Upper lobe of right lung (tissue), 1 donor: ENCODE measurements around the gene TRMT2A. TPM values are rescaled to one million over a fixed set of nuclear protein-coding genes. Genes with fewer than 3 reads are reported as not detected.

Source experiments
- ATAC-seq: fragments of 200-7000 bp; cut with Tn5 transposase; one replicate; pipeline ENCODE4 v1.9.1; 2020; ENCODE audit warnings: mild to moderate bottlenecking, moderate library complexity
- DNase-seq: peaks from one replicate; pipeline ENCODE4 v3.0.0-alpha.2; 2020
- H3K27ac ChIP-seq: fragments of 200-600 bp; one replicate; pipeline ENCODE4 v1.8.0; 2022
- H3K27me3 ChIP-seq: fragments of 200-600 bp; one replicate; pipeline ENCODE4 v1.8.0; 2022; ENCODE audit warnings: mild to moderate bottlenecking
- H3K36me3 ChIP-seq: fragments of 200-600 bp; one replicate; pipeline ENCODE4 v1.8.0; 2022
- H3K4me1 ChIP-seq: fragments of 200-600 bp; one replicate; pipeline ENCODE4 v1.8.0; 2022
- H3K4me3 ChIP-seq: fragments of 200-600 bp; one replicate; pipeline ENCODE4 v1.8.0; 2022; ENCODE audit warnings: mild to moderate bottlenecking
- H3K9me3 ChIP-seq: fragments of 200-600 bp; one replicate; pipeline ENCODE4 v1.8.0; 2022
- intact Hi-C: fragments of 100-400 bp; cut with DNase I; formaldehyde crosslinking; loops from one replicate; pipeline ENCODE4 v1.11.0; 2022
- total RNA-seq: library from RNA; stranded (reverse); fragmentation: NEBNext Ultra II Directional; extraction: Animal tissue kit (Norgen Biotek cat#: 25700); gene quantifications from one replicate; pipeline ENCODE4 v1.2.1, GENCODE V29; 2021
- TF ChIP-seq, protein P1 (sequence below): fragments of 200-600 bp; IDR thresholded peaks from one replicate; pipeline ENCODE4 v1.8.0; 2022; ENCODE audit warnings: antibody characterized with exemption
- donor health status: DM: no; HTN: yes; CAD: no; lungs with severe emphysema.

The TRMT2A gene
- total RNA-seq, 1 donor from 2014 or later = 53.8 TPM

- ATAC-seq (no peak), DNase-seq (no peak)
- Histone ChIP-seq H3K27me3 (no peaks in the 10 kb centered on the region), H3K36me3 (peaks cover 37% of the 10 kb centered on the region), H3K4me1 (peaks cover 38% of the 10 kb centered on the region), H3K27ac (no peak overlapping the region), H3K9me3 (no peaks in the 10 kb centered on the region), H3K4me3 (no peak overlapping the region)
- intact Hi-C loops = no loop called here
- TF ChIP-seq, protein P1, sequence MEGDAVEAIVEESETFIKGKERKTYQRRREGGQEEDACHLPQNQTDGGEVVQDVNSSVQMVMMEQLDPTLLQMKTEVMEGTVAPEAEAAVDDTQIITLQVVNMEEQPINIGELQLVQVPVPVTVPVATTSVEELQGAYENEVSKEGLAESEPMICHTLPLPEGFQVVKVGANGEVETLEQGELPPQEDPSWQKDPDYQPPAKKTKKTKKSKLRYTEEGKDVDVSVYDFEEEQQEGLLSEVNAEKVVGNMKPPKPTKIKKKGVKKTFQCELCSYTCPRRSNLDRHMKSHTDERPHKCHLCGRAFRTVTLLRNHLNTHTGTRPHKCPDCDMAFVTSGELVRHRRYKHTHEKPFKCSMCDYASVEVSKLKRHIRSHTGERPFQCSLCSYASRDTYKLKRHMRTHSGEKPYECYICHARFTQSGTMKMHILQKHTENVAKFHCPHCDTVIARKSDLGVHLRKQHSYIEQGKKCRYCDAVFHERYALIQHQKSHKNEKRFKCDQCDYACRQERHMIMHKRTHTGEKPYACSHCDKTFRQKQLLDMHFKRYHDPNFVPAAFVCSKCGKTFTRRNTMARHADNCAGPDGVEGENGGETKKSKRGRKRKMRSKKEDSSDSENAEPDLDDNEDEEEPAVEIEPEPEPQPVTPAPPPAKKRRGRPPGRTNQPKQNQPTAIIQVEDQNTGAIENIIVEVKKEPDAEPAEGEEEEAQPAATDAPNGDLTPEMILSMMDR = no peak
Measured at GRCh38 chr22:20083891-20084546, 33.0 kb downstream of the TRMT2A start.

DNA sequence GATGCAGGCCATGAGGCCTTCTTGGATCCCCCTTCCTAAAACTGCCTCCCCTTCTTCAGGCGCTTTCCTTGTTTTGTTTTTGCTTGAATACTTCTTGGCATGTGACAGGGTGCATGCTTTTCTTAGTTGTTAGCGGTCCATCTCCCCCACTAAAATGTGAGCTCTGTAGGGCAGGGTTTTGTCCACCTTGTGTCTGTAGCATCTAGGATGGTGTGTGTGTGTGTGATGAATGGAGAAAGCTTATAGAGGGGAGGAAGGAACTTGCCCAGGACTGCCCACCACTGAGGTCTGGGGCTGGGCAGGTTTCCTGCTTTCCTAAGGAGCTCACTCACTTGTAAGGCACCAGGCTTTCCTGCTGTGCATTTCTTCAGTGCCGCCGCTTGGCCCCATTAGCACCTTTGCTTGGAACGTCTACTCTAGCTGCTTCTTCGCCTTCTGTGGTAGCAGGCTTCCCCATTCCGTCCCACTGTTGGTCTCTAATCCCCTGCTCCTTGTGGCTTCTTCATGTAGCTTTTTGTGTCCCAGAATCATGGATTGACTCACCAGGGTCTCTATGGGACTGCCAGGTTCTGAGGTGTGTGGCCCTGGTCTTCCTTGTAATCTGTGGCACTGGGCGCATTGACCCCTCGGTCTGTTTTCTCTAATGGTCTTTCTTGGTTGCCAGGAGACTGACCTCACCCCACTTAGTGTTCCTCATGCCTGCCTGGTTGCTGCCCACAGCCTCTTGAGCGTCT, 33.7 kb downstream of the TRMT2A start:
- Histone ChIP-seq H3K9me3 (no peaks in the 10 kb centered on the region), H3K4me1 (peaks cover 38% of the 10 kb centered on the region), H3K27ac (no peak overlapping the region), H3K36me3 (peaks cover 30% of the 10 kb centered on the region), H3K27me3 (no peaks in the 10 kb centered on the region), H3K4me3 (no peak overlapping the region)
- TF ChIP-seq, protein P1 = no peak
- ATAC-seq (no peak), DNase-seq (no peak)
- intact Hi-C loops = no loop called here

DNA sequence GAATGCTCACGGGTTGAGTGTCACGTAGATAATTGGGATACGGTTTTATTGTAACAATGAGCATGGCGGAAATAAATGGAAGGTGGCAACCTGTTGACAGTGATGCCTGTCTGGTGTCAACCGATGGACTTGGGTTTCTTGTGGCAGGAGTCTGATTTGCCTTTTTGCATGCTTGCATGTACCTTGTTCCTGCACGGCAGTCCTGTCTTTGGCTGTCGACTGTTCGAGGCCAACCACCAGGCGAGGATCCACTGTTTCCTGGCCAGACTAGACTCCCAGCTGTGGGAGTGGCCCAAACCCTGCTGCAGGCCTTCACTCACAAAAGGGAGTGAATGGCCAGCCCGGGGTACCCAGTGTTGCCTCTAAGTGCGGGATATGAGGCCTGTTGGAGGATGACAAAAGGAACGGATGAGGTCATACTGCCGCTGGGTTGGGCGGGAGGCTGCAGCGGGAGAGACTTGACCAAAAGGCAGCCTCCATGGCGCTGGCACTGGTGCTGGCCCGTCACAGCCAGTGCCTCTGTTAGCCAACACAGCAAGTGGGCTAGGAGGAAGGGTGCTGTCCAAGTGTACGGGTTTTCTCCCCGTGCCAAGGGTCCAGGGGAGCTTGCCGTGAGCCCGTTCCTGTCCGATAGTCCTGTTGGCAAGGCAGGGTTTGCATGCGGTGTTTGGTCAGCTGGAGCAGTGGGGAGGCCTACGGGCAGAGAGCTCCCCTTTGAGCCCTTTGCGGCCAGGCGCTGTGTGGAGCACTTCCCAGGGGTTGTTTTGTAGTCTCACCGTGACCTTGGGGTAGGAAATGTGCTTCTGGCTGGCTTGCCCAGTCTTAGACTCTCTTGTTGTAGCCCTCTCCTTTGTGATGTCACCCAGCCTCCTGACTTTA, 36.0 kb downstream of the TRMT2A start:
- peak overlapping the region; percentile 73 for H3K4me3 ChIP-seq
- ATAC-seq = no peak
- no peaks in the 10 kb centered on the region for H3K27me3 ChIP-seq
- peaks cover 7% of the 10 kb centered on the region for H3K36me3 ChIP-seq
- TF ChIP-seq, protein P1 = no peak
- no peak for DNase-seq
- H3K4me1 ChIP-seq = peaks cover 38% of the 10 kb centered on the region
- H3K27ac ChIP-seq = peak overlapping the region; percentile 84
- no peaks in the 10 kb centered on the region for H3K9me3 ChIP-seq
- intact Hi-C loops = no loop called here

GRCh38 chr22:20080445-20080775, 36.6 kb downstream of the TRMT2A start:
- H3K36me3 ChIP-seq = peaks cover under 1% of the 10 kb centered on the region
- peaks cover 38% of the 10 kb centered on the region for H3K4me1 ChIP-seq
- H3K27ac ChIP-seq = peak overlapping the region; percentile 84
- DNase-seq (peak; percentile 89), ATAC-seq (peak; percentile 73)
- H3K27me3 ChIP-seq = no peaks in the 10 kb centered on the region
- TF ChIP-seq, protein P1 = no peak
- intact Hi-C loops = no loop called here
- H3K9me3 ChIP-seq = no peaks in the 10 kb centered on the region
- H3K4me3 ChIP-seq = peak overlapping the region; percentile 73

GRCh38 chr22:20079745-20080444, 37.1 kb downstream of the TRMT2A start, which contains the start of gene DGCR8:
DGCR8 (plus strand) TSS chr22:20080241; CDS start chr22:20085964, 5,723 bp downstream.
- TF ChIP-seq, protein P1 = no peak
- DNase-seq = peak; percentile 98
- intact Hi-C loops = no loop called here
- Histone ChIP-seq H3K4me1 (peaks cover 35% of the 10 kb centered on the region), H3K4me3 (peak within 1 kb of the TSS; percentile 73), H3K27me3 (no peaks in the 10 kb centered on the region), H3K36me3 (no peaks in the 10 kb centered on the region), H3K9me3 (no peaks in the 10 kb centered on the region), H3K27ac (peak within 1 kb of the TSS; percentile 84)
- ATAC-seq = peak; percentile 97
